ENCODE measurements around the gene ATXN10.
"Not testable (repeated sequence)": the region's sequence is repeated elsewhere in the genome, so short reads cannot be mapped to it uniquely, and the experiment has no call there.

Gene ATXN10

GRCh38 chr22:45784357-45785277 lies 113.0 kb downstream of the ATXN10 start:
- no peak for DNase-seq (ENCODE audit: low read depth)

GRCh38 chr22:45785458-45785857 lies 113.8 kb downstream of the ATXN10 start:
- DNase-seq (ENCODE audit: low read depth) = no peak

- no peak for DNase-seq (ENCODE audit: low read depth)
These were observed 115.1 kb downstream of the ATXN10 start for GRCh38 chr22:45786726-45787125.

- DNase-seq (ENCODE audit: low read depth) = no peak
These were observed 116.1 kb downstream of the ATXN10 start for GRCh38 chr22:45787759-45788158.

GRCh38 chr22:45788522-45788921 lies 116.9 kb downstream of the ATXN10 start:
- DNase-seq (ENCODE audit: low read depth) = no peak

- no peak for DNase-seq (ENCODE audit: low read depth)
These were observed 118.8 kb downstream of the ATXN10 start for GRCh38 chr22:45790401-45790800.

GRCh38 chr22:45793161-45793560 lies 121.5 kb downstream of the ATXN10 start:
- DNase-seq (ENCODE audit: low read depth) = no peak

- no peak for DNase-seq (ENCODE audit: low read depth)
These were observed 122.3 kb downstream of the ATXN10 start for GRCh38 chr22:45793892-45794291.

GRCh38 chr22:45796009-45796408 lies 124.4 kb downstream of the ATXN10 start:
- not testable (repeated sequence) for DNase-seq (ENCODE audit: low read depth)

GRCh38 chr22:45799291-45799690 lies 127.7 kb downstream of the ATXN10 start:
- DNase-seq (ENCODE audit: low read depth) = no peak

- no peak for DNase-seq (ENCODE audit: low read depth)
These were observed 130.4 kb downstream of the ATXN10 start for GRCh38 chr22:45802054-45802453.

GRCh38 chr22:45804319-45804985 lies 132.8 kb downstream of the ATXN10 start:
- no peak for DNase-seq (ENCODE audit: low read depth)

- peak; percentile 83 for DNase-seq (ENCODE audit: low read depth)
These were observed 133.3 kb downstream of the ATXN10 start for GRCh38 chr22:45804986-45805325.

GRCh38 chr22:45805413-45805812 lies 133.8 kb downstream of the ATXN10 start:
- no peak for DNase-seq (ENCODE audit: low read depth)

GRCh38 chr22:45807156-45807915 lies 135.7 kb downstream of the ATXN10 start:
- DNase-seq (ENCODE audit: low read depth) = no peak

GRCh38 chr22:45812910-45813309 lies 141.3 kb downstream of the ATXN10 start:
- no peak for DNase-seq (ENCODE audit: low read depth)

- no peak for DNase-seq (ENCODE audit: low read depth)
These were observed 142.6 kb downstream of the ATXN10 start for GRCh38 chr22:45814198-45814597.

- DNase-seq (ENCODE audit: low read depth) = no peak
These were observed 145.1 kb downstream of the ATXN10 start for GRCh38 chr22:45816776-45817175.

- DNase-seq (ENCODE audit: low read depth) = no peak
These were observed 146.2 kb downstream of the ATXN10 start for GRCh38 chr22:45817745-45818423.

- no peak for DNase-seq (ENCODE audit: low read depth)
These were observed 146.9 kb downstream of the ATXN10 start for GRCh38 chr22:45818424-45819085.

GRCh38 chr22:45819305-45819704 lies 147.7 kb downstream of the ATXN10 start:
- DNase-seq (ENCODE audit: low read depth) = no peak

GRCh38 chr22:45823336-45823735 lies 151.7 kb downstream of the ATXN10 start:
- DNase-seq (ENCODE audit: low read depth) = no peak

Data from HS-27A (cell line).